ENCODE results near the gene FYCO1.

Gene FYCO1

GRCh38 chr3:45887759-45888511 is 107.7 kb downstream of the FYCO1 start:
- Histone ChIP-seq H3K9ac (ENCODE audit: low read length) (no peak overlapping the region), H3K4me1 (ENCODE audit: control insufficient read depth, insufficient read depth, low read length) (no peaks in the 10 kb centered on the region), H3K36me3 (ENCODE audit: control insufficient read depth, insufficient read depth, low read length) (no peaks in the 10 kb centered on the region), H3K4me3 (ENCODE audit: low read length) (no peak overlapping the region), H3K27me3 (ENCODE audit: control insufficient read depth, insufficient read depth, low read length) (no peaks in the 10 kb centered on the region), H3K27ac (ENCODE audit: low read depth, low read length) (no peak overlapping the region)

- Histone ChIP-seq H3K4me1 (ENCODE audit: control insufficient read depth, insufficient read depth, low read length) (no peaks in the 10 kb centered on the region), H3K27me3 (ENCODE audit: control insufficient read depth, insufficient read depth, low read length) (no peaks in the 10 kb centered on the region), H3K36me3 (ENCODE audit: control insufficient read depth, insufficient read depth, low read length) (no peaks in the 10 kb centered on the region), H3K27ac (ENCODE audit: low read depth, low read length) (no peak overlapping the region), H3K4me3 (ENCODE audit: low read length) (no peak overlapping the region), H3K9ac (ENCODE audit: low read length) (no peak overlapping the region)
Observed at GRCh38 chr3:45887285-45887684, 108.3 kb downstream of the FYCO1 start.

- H3K27ac ChIP-seq (ENCODE audit: low read depth, low read length) = no peak within 1 kb of the TSS
- no peaks in the 10 kb centered on the region for H3K27me3 ChIP-seq (ENCODE audit: control insufficient read depth, insufficient read depth, low read length)
- no peak within 1 kb of the TSS for H3K4me3 ChIP-seq (ENCODE audit: low read length)
- no peaks in the 10 kb centered on the region for H3K4me1 ChIP-seq (ENCODE audit: control insufficient read depth, insufficient read depth, low read length)
- H3K9ac ChIP-seq (ENCODE audit: low read length) = no peak within 1 kb of the TSS
- H3K36me3 ChIP-seq (ENCODE audit: control insufficient read depth, insufficient read depth, low read length) = no peaks in the 10 kb centered on the region
Observed at GRCh38 chr3:45885979-45886705, 109.5 kb downstream of the FYCO1 start, which contains the start of gene CCR9. TSS of gene CCR9 (plus strand) at chr3:45886543. CDS start at chr3:45894934, 8,391 bp downstream.

- Histone ChIP-seq H3K27me3 (ENCODE audit: control insufficient read depth, insufficient read depth, low read length) (no peaks in the 10 kb centered on the region), H3K36me3 (ENCODE audit: control insufficient read depth, insufficient read depth, low read length) (no peaks in the 10 kb centered on the region), H3K4me1 (ENCODE audit: control insufficient read depth, insufficient read depth, low read length) (no peaks in the 10 kb centered on the region), H3K4me3 (ENCODE audit: low read length) (no peak overlapping the region), H3K9ac (ENCODE audit: low read length) (no peak overlapping the region), H3K27ac (ENCODE audit: low read depth, low read length) (no peak overlapping the region)
Observed at GRCh38 chr3:45884368-45885201, 111.0 kb downstream of the FYCO1 start.

GRCh38 chr3:45881078-45882022 is 114.3 kb downstream of the FYCO1 start:
- H3K4me1 ChIP-seq (ENCODE audit: control insufficient read depth, insufficient read depth, low read length) = no peaks in the 10 kb centered on the region
- no peak overlapping the region for H3K9ac ChIP-seq (ENCODE audit: low read length)
- no peak overlapping the region for H3K4me3 ChIP-seq (ENCODE audit: low read length)
- H3K36me3 ChIP-seq (ENCODE audit: control insufficient read depth, insufficient read depth, low read length) = no peaks in the 10 kb centered on the region
- no peak overlapping the region for H3K27ac ChIP-seq (ENCODE audit: low read depth, low read length)
- no peaks in the 10 kb centered on the region for H3K27me3 ChIP-seq (ENCODE audit: control insufficient read depth, insufficient read depth, low read length)

GRCh38 chr3:45880725-45881077 is 114.9 kb downstream of the FYCO1 start:
- no peak overlapping the region for H3K9ac ChIP-seq (ENCODE audit: low read length)
- H3K4me1 ChIP-seq (ENCODE audit: control insufficient read depth, insufficient read depth, low read length) = no peaks in the 10 kb centered on the region
- H3K36me3 ChIP-seq (ENCODE audit: control insufficient read depth, insufficient read depth, low read length) = no peaks in the 10 kb centered on the region
- H3K27me3 ChIP-seq (ENCODE audit: control insufficient read depth, insufficient read depth, low read length) = no peaks in the 10 kb centered on the region
- H3K27ac ChIP-seq (ENCODE audit: low read depth, low read length) = no peak overlapping the region
- H3K4me3 ChIP-seq (ENCODE audit: low read length) = no peak overlapping the region

- Histone ChIP-seq H3K27me3 (ENCODE audit: control insufficient read depth, insufficient read depth, low read length) (no peaks in the 10 kb centered on the region), H3K27ac (ENCODE audit: low read depth, low read length) (no peak overlapping the region), H3K4me1 (ENCODE audit: control insufficient read depth, insufficient read depth, low read length) (no peaks in the 10 kb centered on the region), H3K4me3 (ENCODE audit: low read length) (no peak overlapping the region), H3K9ac (ENCODE audit: low read length) (no peak overlapping the region), H3K36me3 (ENCODE audit: control insufficient read depth, insufficient read depth, low read length) (no peaks in the 10 kb centered on the region)
Observed at GRCh38 chr3:45878124-45878523, 117.5 kb downstream of the FYCO1 start.

- no peaks in the 10 kb centered on the region for H3K36me3 ChIP-seq (ENCODE audit: control insufficient read depth, insufficient read depth, low read length)
- no peak overlapping the region for H3K4me3 ChIP-seq (ENCODE audit: low read length)
- H3K27ac ChIP-seq (ENCODE audit: low read depth, low read length) = no peak overlapping the region
- no peaks in the 10 kb centered on the region for H3K27me3 ChIP-seq (ENCODE audit: control insufficient read depth, insufficient read depth, low read length)
- no peaks in the 10 kb centered on the region for H3K4me1 ChIP-seq (ENCODE audit: control insufficient read depth, insufficient read depth, low read length)
- H3K9ac ChIP-seq (ENCODE audit: low read length) = no peak overlapping the region
Observed at GRCh38 chr3:45874677-45875346, 120.8 kb downstream of the FYCO1 start.

- H3K4me3 ChIP-seq (ENCODE audit: low read length) = no peak overlapping the region
- H3K27ac ChIP-seq (ENCODE audit: low read depth, low read length) = no peak overlapping the region
- H3K4me1 ChIP-seq (ENCODE audit: control insufficient read depth, insufficient read depth, low read length) = no peaks in the 10 kb centered on the region
Observed at GRCh38 chr3:45873638-45874037, 122.0 kb downstream of the FYCO1 start.

GRCh38 chr3:45873036-45873435 is 122.6 kb downstream of the FYCO1 start:
- no peak overlapping the region for H3K27ac ChIP-seq (ENCODE audit: low read depth, low read length)
- H3K27me3 ChIP-seq (ENCODE audit: control insufficient read depth, insufficient read depth, low read length) = no peaks in the 10 kb centered on the region
- no peak overlapping the region for H3K4me3 ChIP-seq (ENCODE audit: low read length)
- H3K36me3 ChIP-seq (ENCODE audit: control insufficient read depth, insufficient read depth, low read length) = no peaks in the 10 kb centered on the region
- H3K9ac ChIP-seq (ENCODE audit: low read length) = no peak overlapping the region
- no peaks in the 10 kb centered on the region for H3K4me1 ChIP-seq (ENCODE audit: control insufficient read depth, insufficient read depth, low read length)

More at GRCh38 chr3:45873638-45874037, 122.0 kb downstream of the FYCO1 start:
- no peak overlapping the region for H3K9ac ChIP-seq (ENCODE audit: low read length)
- H3K36me3 ChIP-seq (ENCODE audit: control insufficient read depth, insufficient read depth, low read length) = no peaks in the 10 kb centered on the region
- H3K27me3 ChIP-seq (ENCODE audit: control insufficient read depth, insufficient read depth, low read length) = no peaks in the 10 kb centered on the region

- H3K36me3 ChIP-seq (ENCODE audit: control insufficient read depth, insufficient read depth, low read length) = no peaks in the 10 kb centered on the region
- no peak overlapping the region for H3K4me3 ChIP-seq (ENCODE audit: low read length)
- H3K4me1 ChIP-seq (ENCODE audit: control insufficient read depth, insufficient read depth, low read length) = no peaks in the 10 kb centered on the region
- H3K27ac ChIP-seq (ENCODE audit: low read depth, low read length) = no peak overlapping the region
- H3K9ac ChIP-seq (ENCODE audit: low read length) = no peak overlapping the region
- H3K27me3 ChIP-seq (ENCODE audit: control insufficient read depth, insufficient read depth, low read length) = no peaks in the 10 kb centered on the region
Observed at GRCh38 chr3:45872569-45872968, 123.1 kb downstream of the FYCO1 start.
